SK-N-SH treated with all-trans-retinoic acid at 6 μM for 48 hours (cell line): ENCODE results near the gene MARCHF6.
"Not testable (repeated sequence)": the region's sequence is repeated elsewhere in the genome, so short reads cannot be mapped to it uniquely, and the experiment has no call there.

Source experiments
- ATAC-seq: fragments of 200-7000 bp; cut with Tn5 transposase; 3 replicates; pipeline ENCODE4 v1.9.1; 2020; ENCODE audit warnings: mild to moderate bottlenecking, moderate library complexity
- ARNTL ChIP-seq: fragments of 450-650 bp; formaldehyde crosslinking; IDR thresholded peaks from 2 replicates; pipeline ENCODE4 v1.5.0; 2020; ENCODE audit warnings: low read depth, mild to moderate bottlenecking, moderate library complexity, borderline replicate concordance
- BACH2 ChIP-seq: fragments of 250-450 bp; sonication (Bioruptor Pico); IDR thresholded peaks from 2 replicates; pipeline ENCODE4 v1.9.0; 2021; ENCODE audit warnings: mild to moderate bottlenecking, borderline replicate concordance
- CREB5 ChIP-seq: fragments of 250-450 bp; sonication (Bioruptor Pico); IDR thresholded peaks from 2 replicates; pipeline ENCODE4 v1.5.1; 2020; ENCODE audit warnings: low read depth, mild to moderate bottlenecking, moderate library complexity
- CSDC2 ChIP-seq: fragments of 250-450 bp; sonication (Bioruptor Pico); IDR thresholded peaks from 2 replicates; pipeline ENCODE4 v1.5.0; 2020; ENCODE audit warnings: mild to moderate bottlenecking, moderate library complexity
- CSRNP3 ChIP-seq: fragments of 250-450 bp; sonication (Bioruptor Pico); IDR thresholded peaks from 2 replicates; pipeline ENCODE4 v1.5.1; 2021; ENCODE audit warnings: mild to moderate bottlenecking, moderate library complexity
- ESRRG ChIP-seq: fragments of 250-450 bp; sonication (Bioruptor Pico); IDR thresholded peaks from 2 replicates; pipeline ENCODE4 v1.6.1; 2021; ENCODE audit warnings: mild to moderate bottlenecking
- GLIS3 ChIP-seq: fragments of 250-450 bp; sonication (Bioruptor Pico); IDR thresholded peaks from 2 replicates; pipeline ENCODE4 v1.5.0; 2020; ENCODE audit warnings: mild to moderate bottlenecking, moderate library complexity
- ISL1 ChIP-seq: fragments of 250-450 bp; sonication (Bioruptor Pico); IDR thresholded peaks from 2 replicates; pipeline ENCODE4 v2.1.2; 2022; ENCODE audit warnings: mild to moderate bottlenecking, moderate library complexity
- OSR1 ChIP-seq: fragments of 250-450 bp; sonication (Bioruptor Pico); IDR thresholded peaks from 2 replicates; pipeline ENCODE4 v1.8.0; 2022; ENCODE audit warnings: moderate library complexity, mild to moderate bottlenecking, inconsistent platforms
- POU6F1 ChIP-seq: fragments of 250-450 bp; sonication (Bioruptor Pico); IDR thresholded peaks from 2 replicates; pipeline ENCODE4 v1.8.0; 2021; ENCODE audit warnings: low read depth, mild to moderate bottlenecking, moderate library complexity, borderline replicate concordance
- PPARA ChIP-seq: fragments of 250-450 bp; sonication (Bioruptor Pico); IDR thresholded peaks from 2 replicates; pipeline ENCODE4 v1.5.0; 2020; ENCODE audit warnings: mild to moderate bottlenecking, borderline replicate concordance
- RARB ChIP-seq: fragments of 250-450 bp; sonication (Bioruptor Pico); IDR thresholded peaks from 2 replicates; pipeline ENCODE4 v1.8.0; 2021; ENCODE audit warnings: mild to moderate bottlenecking, moderate library complexity
- SNAI2 ChIP-seq: fragments of 250-450 bp; sonication (Bioruptor Pico); IDR thresholded peaks from 2 replicates; pipeline ENCODE4 v1.5.0; 2020; ENCODE audit warnings: mild to moderate bottlenecking, moderate library complexity
- TOX ChIP-seq: fragments of 250-450 bp; sonication (Bioruptor Pico); IDR thresholded peaks from 2 replicates; pipeline ENCODE4 v1.8.0; 2021; ENCODE audit warnings: mild to moderate bottlenecking, moderate library complexity, borderline replicate concordance
- ZC3H10 ChIP-seq: fragments of 250-450 bp; sonication (Bioruptor Pico); IDR thresholded peaks from 2 replicates; pipeline ENCODE4 v1.5.1; 2021; ENCODE audit warnings: mild to moderate bottlenecking, moderate library complexity
- ZFP3 ChIP-seq: fragments of 250-450 bp; sonication (Bioruptor Pico); IDR thresholded peaks from 2 replicates; pipeline ENCODE4 v1.5.0; 2020; ENCODE audit warnings: mild to moderate bottlenecking, moderate library complexity
- ZFP30 ChIP-seq: fragments of 450-650 bp; formaldehyde crosslinking; IDR thresholded peaks from 2 replicates; pipeline ENCODE4 v1.5.0; 2022; ENCODE audit warnings: mild to moderate bottlenecking, moderate library complexity
- ZNF565 ChIP-seq: fragments of 450-650 bp; formaldehyde crosslinking; conservative IDR thresholded peaks from 2 replicates; pipeline ENCODE4 v1.5.0; 2020; ENCODE audit warnings: low read depth, mild to moderate bottlenecking, moderate library complexity
- ZNF70 ChIP-seq: fragments of 450-650 bp; formaldehyde crosslinking; IDR thresholded peaks from 2 replicates; pipeline ENCODE4 v1.5.0; 2020; ENCODE audit warnings: mild to moderate bottlenecking, moderate library complexity
- ZNF8 ChIP-seq: fragments of 450-650 bp; formaldehyde crosslinking; IDR thresholded peaks from 2 replicates; pipeline ENCODE4 v1.5.0; 2020; ENCODE audit warnings: mild to moderate bottlenecking, moderate library complexity
- TF ChIP-seq, protein P1 (sequence below): fragments of 250-450 bp; sonication (Bioruptor Pico); IDR thresholded peaks from 2 replicates; pipeline ENCODE4 v1.8.0; 2020; ENCODE audit warnings: mild to moderate bottlenecking, moderate library complexity, borderline replicate concordance

MARCHF6 gene

GRCh38 chr5:10343486-10343885 is 10.0 kb upstream of the MARCHF6 start:
- no peak for TF ChIP-seq OSR1 (CRISPR knock-in tag)
- no peak for TF ChIP-seq CSRNP3 (CRISPR knock-in tag)
- no peak for TF ChIP-seq ZNF8 (CRISPR knock-in tag)
- TF ChIP-seq RARB: no peak
- TF ChIP-seq TOX (CRISPR knock-in tag): no peak
- no peak for TF ChIP-seq POU6F1
- TF ChIP-seq ZNF70: no peak
- TF ChIP-seq ARNTL: no peak
- TF ChIP-seq ISL1: no peak
- TF ChIP-seq ZFP3 (CRISPR knock-in tag): no peak
- TF ChIP-seq BACH2 (CRISPR knock-in tag): no peak
- no peak for TF ChIP-seq CSDC2 (CRISPR knock-in tag)
- TF ChIP-seq ZC3H10 (CRISPR knock-in tag): no peak
- TF ChIP-seq ZFP30 (CRISPR knock-in tag): no peak
- no peak for TF ChIP-seq GLIS3
- no peak for ATAC-seq

DNA sequence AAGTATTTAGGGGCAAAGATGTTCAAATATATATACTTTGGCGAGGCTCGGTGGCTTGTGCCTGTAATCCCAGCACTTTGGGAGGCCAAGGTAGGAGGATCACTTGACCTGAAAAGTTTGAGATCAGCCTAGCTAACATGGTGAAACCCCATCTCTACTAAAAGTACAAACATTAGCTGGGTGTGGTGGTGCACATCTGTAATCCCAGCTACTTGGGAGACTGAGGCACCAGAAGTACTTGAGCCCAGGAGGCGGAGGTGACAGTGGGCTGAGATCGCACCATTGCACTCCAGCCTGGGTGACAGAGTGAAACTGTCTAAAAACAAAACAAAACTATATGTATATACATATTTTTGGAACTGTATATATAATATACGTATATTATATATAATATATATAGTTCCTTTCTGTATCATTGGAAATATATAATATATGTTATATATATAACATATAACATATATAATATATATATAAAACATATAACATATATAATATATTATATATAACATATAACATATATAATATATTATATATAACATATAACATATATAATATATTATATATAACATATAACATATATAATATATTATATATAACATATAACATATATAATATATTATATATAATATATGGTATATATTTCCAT is 8.9 kb upstream of the MARCHF6 start:
- not testable (repeated sequence) for ATAC-seq

DNA sequence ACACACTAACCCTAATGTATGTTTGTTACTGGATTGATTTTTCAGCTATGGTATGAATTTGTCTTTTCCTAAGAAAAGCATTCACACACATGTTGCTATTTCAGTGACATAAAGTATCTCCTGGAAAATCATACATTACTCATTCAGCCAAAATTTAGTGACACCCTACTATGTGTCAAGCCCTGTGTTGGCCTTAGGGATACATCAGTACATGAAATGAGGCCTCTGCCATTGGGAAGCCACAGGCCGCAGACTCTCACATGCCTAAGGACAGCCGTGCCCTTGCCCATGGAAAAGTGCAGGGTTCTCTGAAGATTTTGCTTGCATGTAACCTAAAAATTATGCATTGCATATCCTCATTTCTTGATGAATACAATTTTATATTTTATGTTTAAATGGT is 5.2 kb upstream of the MARCHF6 start:
- ATAC-seq: no peak
- TF ChIP-seq ZNF70 (no peak), ZC3H10 (CRISPR knock-in tag) (no peak), CSDC2 (CRISPR knock-in tag) (no peak), GLIS3 (no peak), ZFP3 (CRISPR knock-in tag) (no peak), ESRRG (CRISPR knock-in tag) (no peak), CREB5 (CRISPR knock-in tag) (no peak), CSRNP3 (CRISPR knock-in tag) (no peak), POU6F1 (no peak), TOX (CRISPR knock-in tag) (no peak), ISL1 (no peak), PPARA (no peak), ZNF8 (CRISPR knock-in tag) (no peak), SNAI2 (no peak), ZNF565 (CRISPR knock-in tag) (no peak), BACH2 (CRISPR knock-in tag) (no peak)
- TF ChIP-seq, protein P1, sequence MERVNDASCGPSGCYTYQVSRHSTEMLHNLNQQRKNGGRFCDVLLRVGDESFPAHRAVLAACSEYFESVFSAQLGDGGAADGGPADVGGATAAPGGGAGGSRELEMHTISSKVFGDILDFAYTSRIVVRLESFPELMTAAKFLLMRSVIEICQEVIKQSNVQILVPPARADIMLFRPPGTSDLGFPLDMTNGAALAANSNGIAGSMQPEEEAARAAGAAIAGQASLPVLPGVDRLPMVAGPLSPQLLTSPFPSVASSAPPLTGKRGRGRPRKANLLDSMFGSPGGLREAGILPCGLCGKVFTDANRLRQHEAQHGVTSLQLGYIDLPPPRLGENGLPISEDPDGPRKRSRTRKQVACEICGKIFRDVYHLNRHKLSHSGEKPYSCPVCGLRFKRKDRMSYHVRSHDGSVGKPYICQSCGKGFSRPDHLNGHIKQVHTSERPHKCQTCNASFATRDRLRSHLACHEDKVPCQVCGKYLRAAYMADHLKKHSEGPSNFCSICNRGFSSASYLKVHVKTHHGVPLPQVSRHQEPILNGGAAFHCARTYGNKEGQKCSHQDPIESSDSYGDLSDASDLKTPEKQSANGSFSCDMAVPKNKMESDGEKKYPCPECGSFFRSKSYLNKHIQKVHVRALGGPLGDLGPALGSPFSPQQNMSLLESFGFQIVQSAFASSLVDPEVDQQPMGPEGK (CRISPR knock-in tag): no peak
